K562 (cell line): ENCODE data around the gene SIK3. TPM values are rescaled to one million over a fixed set of nuclear protein-coding genes. Genes with fewer than 3 reads are reported as not detected.

Source experiments
- ATAC-seq: fragments of 200-7000 bp; cut with Tn5 transposase; 3 replicates; pipeline ENCODE4 v1.9.1; 2020; ENCODE audit warnings: moderate library complexity
- BruUV-seq: library from RNA; stranded (reverse); fragments of 400-500 nt; replicated peaks from 2 replicates; lab custom pipeline; 2021; lab: Mats Ljungman, UMichigan
- CTCF ChIA-PET: fragments of 300-600 bp; formaldehyde crosslinking; extraction: SDS; loops from one replicate; lab custom pipeline; 2021; ENCODE audit warnings: low intra/inter-chr PET ratio; lab: Yijun Ruan, JAX
- POLR2A ChIA-PET: fragments of 300-600, 350-650 bp; sonication (Branson Sonifier 250); formaldehyde crosslinking; extraction: SDS; loops from one replicate; lab custom pipeline; 2021; ENCODE audit warnings: antibody characterized with exemption, inconsistent platforms; lab: Yijun Ruan, JAX
- DNase-seq, 4 experiments: peaks; one replicate each; pipeline versions ENCODE4 v3.0.0 to v3.0.0-alpha.2; 2011 to 2018; ENCODE audit warnings: low spot score in 3 of 4, mixed read lengths in 3 of 4; ENCODE audit errors: extremely low read depth in 1 of 4
- FAIRE-seq: peaks from 2 replicates; lab custom pipeline; 2011; peaks lifted over from hg19 to GRCh38; lab: Jason Lieb, UNC
- H2AFZ ChIP-seq: 2 replicates; pipeline ENCODE4 v1.6.0; 2011; ENCODE audit warnings: low read depth, low read length, control low read depth, inconsistent platforms
- H3K27ac ChIP-seq: fragments of 200-600 bp; 3 replicates; pipeline ENCODE4 v1.8.0; 2011; ENCODE audit warnings: low read depth, mild to moderate bottlenecking, control low read depth, inconsistent platforms, low read length, moderate library complexity, mixed read lengths; ENCODE audit errors: extremely low read depth
- H3K27me3 ChIP-seq, 2 experiments: fragments of 300-600 bp in 1 of 2; 2 replicates in 1 of 2; 3 replicates in 1 of 2; pipeline versions ENCODE4 v1.6.0 to v1.8.0; 2011; ENCODE audit warnings: inconsistent platforms in 2 of 2, low read length in 2 of 2, mild to moderate bottlenecking in 1 of 2, mixed read lengths in 1 of 2, moderate library complexity in 1 of 2; ENCODE audit not compliant: control insufficient read depth in 2 of 2, insufficient read depth in 2 of 2
- H3K36me3 ChIP-seq: fragments of 300-600 bp; 3 replicates; pipeline ENCODE4 v1.8.0; 2011; ENCODE audit warnings: mild to moderate bottlenecking, low read length, inconsistent platforms; ENCODE audit not compliant: control insufficient read depth, insufficient read depth
- H3K4me1 ChIP-seq, 2 experiments: fragments of 200-600 bp in 1 of 2; replicated peaks in 1 of 2; 2 replicates in 1 of 2; 3 replicates in 1 of 2; pipeline versions ENCODE4 v1.5.1 to v1.8.0; 2011; ENCODE audit warnings: inconsistent platforms in 2 of 2, low read length in 2 of 2, mild to moderate bottlenecking in 1 of 2, mixed read lengths in 1 of 2, moderate library complexity in 1 of 2; ENCODE audit not compliant: control insufficient read depth in 2 of 2, insufficient read depth in 2 of 2
- H3K4me2 ChIP-seq: 2 replicates; pipeline ENCODE4 v1.6.1; 2011; ENCODE audit warnings: low read length, control low read depth, inconsistent platforms, mixed read lengths; ENCODE audit not compliant: insufficient read depth
- H3K4me3 ChIP-seq: fragments of 200-600 bp; sonication (generic), shearing (Covaris generic); 2 replicates; pipeline ENCODE4 v1.5.1; 2016; ENCODE audit warnings: control low read depth, inconsistent platforms
- H3K79me2 ChIP-seq: fragments of 200-600 bp; 3 replicates; pipeline ENCODE4 v1.8.0; 2011; ENCODE audit warnings: low read length, inconsistent platforms; ENCODE audit not compliant: control insufficient read depth, insufficient read depth
- H3K9ac ChIP-seq, 2 experiments: 2 replicates each; pipeline versions ENCODE4 v1.6.0 to v1.6.1; 2011; ENCODE audit warnings: low read depth in 2 of 2, low read length in 2 of 2, control low read depth in 1 of 2, inconsistent platforms in 1 of 2, mild to moderate bottlenecking in 1 of 2, mixed read lengths in 1 of 2; ENCODE audit not compliant: insufficient read depth in 1 of 2
- H3K9me1 ChIP-seq: one replicate; pipeline ENCODE4 v1.6.0; 2011; ENCODE audit warnings: inconsistent platforms, mild to moderate bottlenecking, low read length, moderate library complexity; ENCODE audit not compliant: control insufficient read depth, insufficient read depth
- H3K9me3 ChIP-seq: replicated peaks from 2 replicates; pipeline ENCODE4 v1.5.1; 2011; ENCODE audit warnings: low read depth, low read length, inconsistent platforms; ENCODE audit not compliant: control insufficient read depth, insufficient read depth
- H4K20me1 ChIP-seq: replicated peaks from 2 replicates; pipeline ENCODE4 v1.6.1; 2011; ENCODE audit warnings: low read length, inconsistent platforms, mixed read lengths; ENCODE audit not compliant: control insufficient read depth, insufficient read depth
- COPS2 ChIP-seq: fragments of 450-650 bp; conservative IDR thresholded peaks from 2 replicates; pipeline ENCODE4 v1.6.1; 2016; ENCODE audit warnings: mild to moderate bottlenecking, moderate library complexity
- ETV1 ChIP-seq: fragments of 450-650 bp; conservative IDR thresholded peaks from 2 replicates; pipeline ENCODE4 v1.6.1; 2016; ENCODE audit warnings: missing genetic modification characterization, control low read depth, low read depth, missing compliant biosample characterization
- GTF2B ChIP-seq: IDR thresholded peaks from 2 replicates; pipeline ENCODE4 v1.6.1; 2011; ENCODE audit not compliant: insufficient read length; ENCODE audit errors: extremely low read depth
- GTF2E2 ChIP-seq: fragments of 200-800 bp; sonication (Bioruptor generic); IDR thresholded peaks from 2 replicates; pipeline ENCODE4 v1.6.1; 2016; ENCODE audit warnings: missing genetic modification characterization, missing compliant biosample characterization
- HDAC1 ChIP-seq, 2 experiments: fragments of 450-650 bp; IDR thresholded peaks; 2 replicates each; pipeline ENCODE4 v1.6.1; 2016 to 2017; ENCODE audit warnings: inconsistent platforms in 1 of 2, mild to moderate bottlenecking in 1 of 2, moderate library complexity in 1 of 2
- HDAC2 ChIP-seq: fragments of 450-650 bp; IDR thresholded peaks from 2 replicates; pipeline ENCODE4 v1.6.1; 2016; ENCODE audit warnings: mild to moderate bottlenecking
- HOXB6 ChIP-seq: fragments of 250-450 bp; sonication (Bioruptor Pico); IDR thresholded peaks from 2 replicates; pipeline ENCODE4 v1.5.1; 2022; ENCODE audit warnings: mild to moderate bottlenecking, borderline replicate concordance
- KLF13 ChIP-seq: fragments of 450-650 bp; IDR thresholded peaks from 2 replicates; pipeline ENCODE4 v1.6.1; 2016; ENCODE audit warnings: missing genetic modification characterization, low read depth, mild to moderate bottlenecking, missing compliant biosample characterization, moderate library complexity, borderline replicate concordance
- NUFIP1 ChIP-seq: fragments of 450-650 bp; IDR thresholded peaks from 2 replicates; pipeline ENCODE4 v1.6.1; 2018; ENCODE audit not compliant: partially characterized antibody
- RCOR1 ChIP-seq, 2 experiments: IDR thresholded peaks; 2 replicates each; pipeline ENCODE4 v1.6.1; 2012; ENCODE audit warnings: low read depth in 2 of 2, low read length in 2 of 2, borderline replicate concordance in 1 of 2, improper control_type of control experiment in 1 of 2
- TAF7 ChIP-seq: fragments of 450-650 bp; IDR thresholded peaks from 2 replicates; pipeline ENCODE4 v1.6.1; 2016; ENCODE audit warnings: missing genetic modification characterization, missing compliant biosample characterization
- WHSC1 ChIP-seq: IDR thresholded peaks from one replicate; pipeline ENCODE4 v1.6.1; 2012; ENCODE audit warnings: low read length, control low read depth, inconsistent platforms
- ZC3H4 ChIP-seq: sonication (generic); formaldehyde crosslinking; IDR thresholded peaks from 2 replicates; pipeline ENCODE4 v1.9.0; 2021; ENCODE audit warnings: missing genetic modification reagents, borderline replicate concordance
- ZNF354B ChIP-seq: fragments of 250-450 bp; sonication (Bioruptor Pico); IDR thresholded peaks from 2 replicates; pipeline ENCODE4 v1.4.0; 2020
- ZNF707 ChIP-seq: fragments of 250-450 bp; sonication (Bioruptor Pico); conservative IDR thresholded peaks from 2 replicates; pipeline ENCODE4 v1.8.0; 2022; ENCODE audit warnings: inconsistent platforms, mild to moderate bottlenecking, moderate library complexity
- WGBS: fragments of 100-300 bp; shearing (Covaris generic); methylation state at CpG from one replicate; pipeline ENCODE4 v1.1.6; 2016; ENCODE audit warnings: low coverage, mixed read lengths; ENCODE audit not compliant: insufficient coverage; ENCODE audit errors: missing lambda C conversion rate; 5-methylcytosine and 5-hydroxymethylcytosine counted together
- in situ Hi-C: fragments of 300-500 bp; cut with MboI; formaldehyde crosslinking; loops from 4 replicates; pipeline ENCODE4 v1.15.0; 2018; ENCODE audit warnings: inconsistent platforms, mixed read lengths
- intact Hi-C: fragments of 100-400 bp; cut with micrococcal nuclease; formaldehyde crosslinking; loops from 2 replicates; pipeline ENCODE4 v1.14.2; 2022
- polyA plus RNA-seq, 8 experiments: library from polyadenylated mRNA; depleted of rRNA in 4 of 8; stranded (reverse) in 5 of 8; unstranded in 3 of 8; fragments of >200 nt; fragmentation: Nextera tagmentation in 2 of 8; fragmentation: Illumina TruSeq in 1 of 8; extraction: Ambion mirVana in 2 of 8; extraction: Trizol in 1 of 8; gene quantifications; 2 replicates each; pipeline versions ENCODE4 v1.2.1 to v1.2.3, GENCODE V29; 2011 to 2014; ENCODE audit warnings: inconsistent platforms in 1 of 8, missing spikeins in 1 of 8
- total RNA-seq, 7 experiments: library from RNA; depleted of rRNA in 6 of 7; stranded (reverse); fragments of >200 nt in 6 of 7; fragmentation: Illumina TruSeq in 2 of 7; extraction: Trizol in 2 of 7; gene quantifications; 2 replicates each; pipeline versions ENCODE4 v1.2.1 to v1.2.3, GENCODE V29; 2011 to 2021; ENCODE audit warnings: low replicate concordance in 1 of 7
- TF ChIP-seq, protein P1 (sequence below): fragments of 450-650 bp; formaldehyde crosslinking; IDR thresholded peaks from 2 replicates; pipeline ENCODE4 v1.4.0; 2020; ENCODE audit warnings: mild to moderate bottlenecking
- TF ChIP-seq, protein P2 (sequence below): fragments of 450-650 bp; formaldehyde crosslinking; IDR thresholded peaks from 2 replicates; pipeline ENCODE4 v1.4.0; 2020; ENCODE audit warnings: mild to moderate bottlenecking, moderate library complexity

SIK3 gene
- total and polyA plus RNA-seq, 9 of the 15 experiments (the other 6 are each of a cell fraction or from before 2014, with no cell fraction given) = 1.6 to 21.6 (median 8.0) TPM

GRCh38 chr11:116869610-116870009, 228.6 kb downstream of the SIK3 start (continued):
- no peak for TF ChIP-seq ETV1 (tag)

DNA sequence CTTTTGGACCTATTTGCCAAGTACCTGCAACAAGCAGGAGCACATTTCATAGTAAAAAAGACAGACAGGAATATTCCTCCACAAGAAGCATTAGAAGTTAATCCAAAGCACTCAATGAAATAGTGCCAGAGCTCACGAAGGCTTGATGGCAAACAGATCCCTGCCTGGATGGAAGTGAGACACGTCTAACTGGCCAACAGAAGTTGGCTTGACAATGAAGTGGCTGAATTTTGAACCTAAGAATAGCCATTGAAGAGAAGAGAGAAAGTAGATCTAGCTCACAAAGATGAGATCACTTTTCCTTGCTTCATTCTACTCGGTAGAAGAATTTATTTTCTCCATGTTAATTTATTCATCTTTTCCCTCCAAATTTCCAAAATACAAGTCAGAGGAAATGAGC, 230.2 kb downstream of the SIK3 start:
- no TSS peak for BruUV-seq
- FAIRE-seq = no peak
- TF ChIP-seq HDAC2 (no peak), NUFIP1 (no peak), HDAC1 (IDR thresholded peaks at IDR 0.05) (no peak), ZC3H4 (CRISPR knock-in tag) (no peak), RCOR1 (IDR thresholded peaks at IDR 0.05; ENCODE audit: borderline replicate concordance in 1 of 2, low read depth in 2 of 2, low read length in 2 of 2) (no peak), GTF2E2 (tag) (no peak), TAF7 (tag) (no peak), ZNF354B (CRISPR knock-in tag) (no peak), ZNF707 (no peak), WHSC1 (no peak), COPS2 (no peak), KLF13 (tag) (no peak), HOXB6 (CRISPR knock-in tag) (no peak), GTF2B (no peak)
- TF ChIP-seq, protein P1, sequence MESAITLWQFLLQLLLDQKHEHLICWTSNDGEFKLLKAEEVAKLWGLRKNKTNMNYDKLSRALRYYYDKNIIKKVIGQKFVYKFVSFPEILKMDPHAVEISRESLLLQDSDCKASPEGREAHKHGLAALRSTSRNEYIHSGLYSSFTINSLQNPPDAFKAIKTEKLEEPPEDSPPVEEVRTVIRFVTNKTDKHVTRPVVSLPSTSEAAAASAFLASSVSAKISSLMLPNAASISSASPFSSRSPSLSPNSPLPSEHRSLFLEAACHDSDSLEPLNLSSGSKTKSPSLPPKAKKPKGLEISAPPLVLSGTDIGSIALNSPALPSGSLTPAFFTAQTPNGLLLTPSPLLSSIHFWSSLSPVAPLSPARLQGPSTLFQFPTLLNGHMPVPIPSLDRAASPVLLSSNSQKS (CRISPR knock-in tag) = no peak
- TF ChIP-seq, protein P2, sequence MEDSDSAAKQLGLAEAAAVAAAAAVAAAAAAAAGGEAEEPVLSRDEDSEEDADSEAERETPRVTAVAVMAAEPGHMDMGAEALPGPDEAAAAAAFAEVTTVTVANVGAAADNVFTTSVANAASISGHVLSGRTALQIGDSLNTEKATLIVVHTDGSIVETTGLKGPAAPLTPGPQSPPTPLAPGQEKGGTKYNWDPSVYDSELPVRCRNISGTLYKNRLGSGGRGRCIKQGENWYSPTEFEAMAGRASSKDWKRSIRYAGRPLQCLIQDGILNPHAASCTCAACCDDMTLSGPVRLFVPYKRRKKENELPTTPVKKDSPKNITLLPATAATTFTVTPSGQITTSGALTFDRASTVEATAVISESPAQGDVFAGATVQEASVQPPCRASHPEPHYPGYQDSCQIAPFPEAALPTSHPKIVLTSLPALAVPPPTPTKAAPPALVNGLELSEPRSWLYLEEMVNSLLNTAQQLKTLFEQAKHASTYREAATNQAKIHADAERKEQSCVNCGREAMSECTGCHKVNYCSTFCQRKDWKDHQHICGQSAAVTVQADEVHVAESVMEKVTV (CRISPR knock-in tag) = no peak
- Histone ChIP-seq H3K36me3 (peaks cover 90% of the 10 kb centered on the region), H3K9me1 (no peaks in the 10 kb centered on the region), H3K4me1 (no peaks in the 10 kb centered on the region), H4K20me1 (no peaks in the 10 kb centered on the region), H3K9ac (no peak overlapping the region), H3K4me2 (no peak overlapping the region), H3K79me2 (no peaks in the 10 kb centered on the region), H3K27me3 (no peaks in the 10 kb centered on the region), H3K4me3 (no peak overlapping the region), H3K9me3 (no peaks in the 10 kb centered on the region), H3K27ac (no peak overlapping the region), H2AFZ (no peak overlapping the region)
- no peak for DNase-seq
- POLR2A ChIA-PET = no interaction called here
- CTCF ChIA-PET = no interaction called here
- WGBS = 85% methylated on average over 3 of the region's 3 CpGs
- no peak for ATAC-seq
- in situ Hi-C loops (no loop called here), intact Hi-C loops (no loop called here)
